Neuronal stem cell (in vitro differentiated cells): ENCODE results near the gene CD300LD.
A peak's percentile ranks its signal among the peaks of the same experiment; 100 is the strongest.

Source experiments
- DNase-seq: peaks from one replicate; pipeline ENCODE4 v3.0.0-alpha.2; 2013; ENCODE audit warnings: low spot score
- H2AFZ ChIP-seq: one replicate; pipeline ENCODE4 v1.6.1; 2013; ENCODE audit warnings: mild to moderate bottlenecking, low read length, inconsistent platforms
- H2AK5ac ChIP-seq: 2 replicates; pipeline ENCODE4 v1.6.1; 2013; ENCODE audit warnings: low read depth, mild to moderate bottlenecking, inconsistent platforms, low read length, moderate library complexity, mixed read lengths
- H2BK120ac ChIP-seq: 2 replicates; pipeline ENCODE4 v1.6.1; 2013; ENCODE audit warnings: low read depth, mild to moderate bottlenecking, inconsistent platforms, low read length, moderate library complexity, mixed read lengths
- H2BK12ac ChIP-seq: one replicate; pipeline ENCODE4 v1.6.1; 2013; ENCODE audit warnings: low read length, inconsistent platforms
- H2BK15ac ChIP-seq: 2 replicates; pipeline ENCODE4 v1.6.1; 2013; ENCODE audit warnings: mild to moderate bottlenecking, low read length, inconsistent platforms, mixed read lengths
- H2BK5ac ChIP-seq: one replicate; pipeline ENCODE4 v1.6.1; 2013; ENCODE audit warnings: inconsistent platforms, mild to moderate bottlenecking, low read length, moderate library complexity
- H3K14ac ChIP-seq: one replicate; pipeline ENCODE4 v1.6.1; 2013; ENCODE audit warnings: low read length, inconsistent platforms
- H3K18ac ChIP-seq: 2 replicates; pipeline ENCODE4 v1.6.1; 2013; ENCODE audit warnings: low read length, inconsistent platforms
- H3K23ac ChIP-seq: 2 replicates; pipeline ENCODE4 v1.6.1; 2013; ENCODE audit warnings: low read depth, mild to moderate bottlenecking, mixed read lengths, low read length, inconsistent platforms; ENCODE audit not compliant: poor library complexity
- H3K27ac ChIP-seq: replicated peaks from 3 replicates; pipeline ENCODE4 v1.5.1; 2013; ENCODE audit warnings: low read length, inconsistent platforms
- H3K27me3 ChIP-seq, 3 experiments: 2 replicates each; pipeline ENCODE4 v1.6.1; 2013; ENCODE audit warnings: low read length in 3 of 3, mild to moderate bottlenecking in 2 of 3, inconsistent platforms in 1 of 3, low read depth in 1 of 3, mixed read lengths in 1 of 3, moderate library complexity in 1 of 3; ENCODE audit not compliant: control insufficient read depth in 3 of 3, insufficient read depth in 3 of 3
- H3K36me3 ChIP-seq, 2 donors: replicated peaks in 1 of 2; 2 replicates each; pipeline ENCODE4 v1.6.1; 2013; ENCODE audit warnings: low read length in 2 of 2; ENCODE audit not compliant: control insufficient read depth in 2 of 2, insufficient read depth in 2 of 2
- H3K4ac ChIP-seq: 2 replicates; pipeline ENCODE4 v1.6.1; 2013; ENCODE audit warnings: inconsistent platforms, mild to moderate bottlenecking, low read length, moderate library complexity
- H3K4me1 ChIP-seq, 2 donors: 1 replicate in 1 of 2; 2 replicates in 1 of 2; pipeline ENCODE4 v1.6.1; 2013; ENCODE audit warnings: low read length in 2 of 2, low read depth in 1 of 2; ENCODE audit not compliant: control insufficient read depth in 2 of 2, insufficient read depth in 1 of 2
- H3K4me2 ChIP-seq: one replicate; pipeline ENCODE4 v1.6.1; 2013; ENCODE audit warnings: mild to moderate bottlenecking, low read length, inconsistent platforms; ENCODE audit not compliant: insufficient read depth, poor library complexity, severe bottlenecking
- H3K4me3 ChIP-seq, 2 donors: 2 replicates each; pipeline ENCODE4 v1.5.1; 2013; ENCODE audit warnings: low read length in 2 of 2, mild to moderate bottlenecking in 2 of 2, inconsistent platforms in 1 of 2, moderate library complexity in 1 of 2
- H3K79me1 ChIP-seq: one replicate; pipeline ENCODE4 v1.6.1; 2013; ENCODE audit warnings: low read depth, mild to moderate bottlenecking, inconsistent platforms, low read length, moderate library complexity
- H3K9ac ChIP-seq: one replicate; pipeline ENCODE4 v1.6.1; 2013; ENCODE audit warnings: mild to moderate bottlenecking, low read depth, low read length, inconsistent platforms; ENCODE audit not compliant: poor library complexity
- H3K9me3 ChIP-seq, 2 donors: replicated peaks in 1 of 2; 2 replicates each; pipeline versions ENCODE3 to v1.6.1; 2013; ENCODE audit warnings: low read length in 2 of 2, mild to moderate bottlenecking in 2 of 2, inconsistent platforms in 1 of 2, low read depth in 1 of 2, mixed read lengths in 1 of 2, moderate library complexity in 1 of 2; ENCODE audit not compliant: control insufficient read depth in 2 of 2, insufficient read depth in 1 of 2
- H4K8ac ChIP-seq: one replicate; pipeline ENCODE4 v1.6.1; 2013; ENCODE audit warnings: low read depth, mild to moderate bottlenecking, inconsistent platforms, low read length, moderate library complexity
- H4K91ac ChIP-seq: one replicate; pipeline ENCODE4 v1.6.1; 2013; ENCODE audit warnings: low read length, low read depth, mild to moderate bottlenecking, inconsistent platforms; ENCODE audit not compliant: poor library complexity
- WGBS, 2 donors: extraction: QIAGEN DNeasy Blood & Tissue Kit; methylation state at CpG; one replicate each; pipeline ENCODE4 v1.1.7; 2013; ENCODE audit warnings: missing lambda C conversion rate in 2 of 2, mixed read lengths in 1 of 2; ENCODE audit not compliant: insufficient read length in 2 of 2, insufficient replicate concordance in 1 of 2; ENCODE audit errors: extremely low coverage in 2 of 2; 5-methylcytosine and 5-hydroxymethylcytosine counted together

The CD300LD gene

GRCh38 chr17:74543406-74543805, 48.7 kb downstream of the CD300LD start:
- no peak overlapping the region for H3K4ac ChIP-seq
- H3K27me3 ChIP-seq: peaks cover 0 to 12% (median 2%) of the 10 kb centered on the region in 3 experiments
- H2AFZ ChIP-seq: no peak overlapping the region
- H2BK5ac ChIP-seq: no peak overlapping the region
- no peak overlapping the region for H4K91ac ChIP-seq
- H2AK5ac ChIP-seq: peak overlapping the region; percentile 77
- H3K27ac ChIP-seq: no peak overlapping the region
- no peak overlapping the region for H4K8ac ChIP-seq
- no peak overlapping the region for H3K14ac ChIP-seq
- peak overlapping the region; percentile 82 for H2BK15ac ChIP-seq
- peaks cover 0 to 6% of the 10 kb centered on the region in 2 donors for H3K4me1 ChIP-seq
- H3K18ac ChIP-seq: peak overlapping the region; percentile 85
- H2BK12ac ChIP-seq: no peak overlapping the region
- WGBS, 2 donors: no CpG with 5 or more reads among the region's 14 CpGs
- H3K9me3 ChIP-seq: no peaks in the 10 kb centered on the region
- DNase-seq: no peak
- H3K23ac ChIP-seq: peak overlapping the region; percentile 50
- no peak overlapping the region for H3K4me3 ChIP-seq
- no peak overlapping the region for H3K9ac ChIP-seq
- H3K4me2 ChIP-seq: no peak overlapping the region
- H3K79me1 ChIP-seq: no peaks in the 10 kb centered on the region
- no peak overlapping the region for H2BK120ac ChIP-seq
- H3K36me3 ChIP-seq: no peaks in the 10 kb centered on the region

GRCh38 chr17:74542727-74543383, 49.2 kb downstream of the CD300LD start:
- Histone ChIP-seq H3K9me3 (no peaks in the 10 kb centered on the region), H3K4me2 (no peak overlapping the region), H2BK15ac (peak overlapping the region; percentile 82), H2AFZ (no peak overlapping the region), H3K4me3 (no peak overlapping the region), H3K27ac (no peak overlapping the region), H2AK5ac (peak overlapping the region; percentile 77), H2BK120ac (no peak overlapping the region), H3K36me3 (no peaks in the 10 kb centered on the region), H3K4me1 (peaks cover 0 to 6% of the 10 kb centered on the region in 2 donors), H3K18ac (peak overlapping the region; percentile 49), H3K27me3 (peaks cover 0 to 17% (median 2%) of the 10 kb centered on the region in 3 experiments), H3K23ac (peak overlapping the region; percentile 50), H2BK12ac (peak overlapping the region; percentile 82), H3K9ac (peak overlapping the region; percentile 30), H2BK5ac (no peak overlapping the region), H4K8ac (no peak overlapping the region), H3K14ac (no peak overlapping the region), H3K4ac (no peak overlapping the region), H4K91ac (no peak overlapping the region), H3K79me1 (no peaks in the 10 kb centered on the region)
- no CpG with 5 or more reads among the region's 17 CpGs for WGBS, 2 donors
- no peak for DNase-seq

DNA sequence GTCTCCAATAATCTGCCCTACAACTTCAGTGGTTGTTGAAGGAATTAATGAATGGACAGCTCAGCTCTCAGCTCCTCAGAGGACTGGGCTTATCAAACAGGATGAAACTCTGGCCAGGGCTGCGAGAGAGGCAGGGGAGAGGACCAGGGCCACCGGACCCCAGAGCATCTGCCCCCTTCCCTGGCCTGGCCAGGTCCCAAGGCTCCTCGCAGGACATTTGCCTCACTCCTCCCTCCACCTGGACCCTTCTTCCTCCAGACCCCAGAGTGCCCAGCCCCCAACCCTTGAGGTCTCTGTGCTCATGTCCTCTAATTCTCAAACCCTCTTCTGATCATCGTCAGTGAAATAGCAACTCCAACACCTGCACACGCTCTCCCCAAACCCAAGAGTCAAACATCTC, 49.9 kb downstream of the CD300LD start:
- Histone ChIP-seq H2AFZ (no peak overlapping the region), H3K23ac (no peak overlapping the region), H2BK12ac (no peak overlapping the region), H3K4ac (no peak overlapping the region), H2BK15ac (no peak overlapping the region), H3K9me3 (no peaks in the 10 kb centered on the region), H3K79me1 (no peaks in the 10 kb centered on the region), H3K27ac (no peak overlapping the region), H4K8ac (no peak overlapping the region), H3K4me1 (peaks cover 0 to 6% of the 10 kb centered on the region in 2 donors), H2AK5ac (no peak overlapping the region), H3K4me2 (no peak overlapping the region), H2BK5ac (no peak overlapping the region), H2BK120ac (no peak overlapping the region), H3K27me3 (peaks cover 0 to 20% (median 2%) of the 10 kb centered on the region in 3 experiments), H3K9ac (no peak overlapping the region), H3K36me3 (no peaks in the 10 kb centered on the region), H3K4me3 (no peak overlapping the region), H3K18ac (no peak overlapping the region), H3K14ac (no peak overlapping the region), H4K91ac (no peak overlapping the region)
- WGBS, 2 donors: no CpG with 5 or more reads among the region's 5 CpGs
- DNase-seq: no peak

DNA sequence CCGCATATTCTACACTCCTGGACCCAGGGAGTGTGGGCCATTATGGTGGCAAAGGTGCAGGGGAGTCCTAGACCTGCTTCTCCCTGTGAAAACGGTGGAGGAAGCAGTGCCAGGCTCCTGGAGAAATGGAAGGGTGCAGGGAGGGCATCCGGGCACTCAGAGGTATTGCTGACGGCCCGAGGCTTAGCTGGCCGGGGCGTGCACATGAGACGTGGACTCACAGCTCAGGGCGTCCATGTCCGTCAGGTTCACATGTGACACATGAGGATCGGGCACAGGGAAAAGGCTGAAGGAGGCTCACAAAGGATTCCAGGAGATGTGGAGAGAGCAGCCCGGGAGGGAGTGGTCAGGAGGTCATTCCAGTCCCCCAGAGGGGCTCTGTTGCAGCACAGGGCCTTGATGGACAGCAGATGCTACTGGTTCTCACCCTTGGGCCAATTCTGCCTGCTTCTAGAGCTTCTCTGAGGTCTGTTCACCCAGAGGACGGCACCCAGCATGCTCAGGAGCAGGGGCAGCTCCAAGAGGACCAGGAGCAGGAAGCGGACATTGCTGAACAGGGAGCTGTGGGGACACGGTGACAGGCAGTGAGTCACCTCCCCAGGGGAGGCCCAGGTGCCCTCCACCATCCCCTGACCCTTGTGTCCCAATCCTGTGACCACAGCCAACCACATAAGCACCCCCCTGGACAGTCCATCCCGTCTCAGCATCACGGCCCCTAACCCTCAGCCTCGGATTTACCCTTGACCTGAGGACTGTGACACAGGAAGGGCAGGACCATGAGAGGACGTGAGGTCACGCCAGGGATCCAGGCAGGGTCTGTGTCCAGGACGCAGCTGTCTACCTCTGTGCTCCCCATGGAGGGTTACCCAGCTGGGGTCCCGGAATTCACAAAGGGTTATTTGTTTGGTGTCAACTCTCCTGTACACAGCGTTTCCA, 50.6 kb downstream of the CD300LD start:
- H3K79me1 ChIP-seq: no peaks in the 10 kb centered on the region
- peaks cover 0 to 6% of the 10 kb centered on the region in 2 donors for H3K4me1 ChIP-seq
- no peak overlapping the region for H2BK120ac ChIP-seq
- no peak overlapping the region for H2BK15ac ChIP-seq
- no peaks in the 10 kb centered on the region for H3K9me3 ChIP-seq
- H2AFZ ChIP-seq: no peak overlapping the region
- H3K4me3 ChIP-seq: no peak overlapping the region
- H3K18ac ChIP-seq: peak overlapping the region; percentile 48
- no CpG with 5 or more reads among the region's 23 CpGs for WGBS, 2 donors
- H3K4ac ChIP-seq: no peak overlapping the region
- no peak overlapping the region for H2BK5ac ChIP-seq
- H2AK5ac ChIP-seq: no peak overlapping the region
- no peak overlapping the region for H3K14ac ChIP-seq
- peak overlapping the region; percentile 33 for H3K9ac ChIP-seq
- no peak overlapping the region for H2BK12ac ChIP-seq
- peak overlapping the region; percentile 43 for H3K23ac ChIP-seq
- no peak for DNase-seq
- no peak overlapping the region for H3K27ac ChIP-seq
- peaks cover 0 to 22% (median 2%) of the 10 kb centered on the region in 3 experiments for H3K27me3 ChIP-seq
- no peak overlapping the region for H4K91ac ChIP-seq
- H3K4me2 ChIP-seq: no peak overlapping the region
- no peak overlapping the region for H4K8ac ChIP-seq
- H3K36me3 ChIP-seq: no peaks in the 10 kb centered on the region
